ENCODE measurements around the gene TAF10.
A peak's percentile ranks its signal among the peaks of the same experiment; 100 is the strongest.

TAF10 gene

GRCh38 chr11:6608726-6609501, 3.1 kb downstream of the TAF10 start:
- no peak for DNase-seq (ENCODE audit: low read depth in 2 of 2)

- DNase-seq (ENCODE audit: low read depth in 2 of 2): no peak
Measured at GRCh38 chr11:6608011-6608410, 4.0 kb downstream of the TAF10 start.

- no peak for DNase-seq (ENCODE audit: low read depth in 2 of 2)
Measured at GRCh38 chr11:6607190-6607795, 4.7 kb downstream of the TAF10 start.

- DNase-seq (ENCODE audit: low read depth in 2 of 2): peak; percentile 50 to 59
Measured at GRCh38 chr11:6606471-6607189, 5.4 kb downstream of the TAF10 start.

GRCh38 chr11:6604790-6605189, 7.2 kb downstream of the TAF10 start:
- DNase-seq (ENCODE audit: low read depth in 2 of 2): no peak

- peak in 1 of 2 donors; percentile 28 for DNase-seq (ENCODE audit: low read depth in 2 of 2)
Measured at GRCh38 chr11:6604081-6604626, 7.9 kb downstream of the TAF10 start.

- peak; percentile 86 for DNase-seq (ENCODE audit: low read depth in 2 of 2)
Measured at GRCh38 chr11:6603287-6604080, 8.5 kb downstream of the TAF10 start, which contains the start of the genes ILK and RRP8. TSS of gene ILK (plus strand) at chr11:6603774. CDS start at chr11:6604272, 498 bp downstream. TSS of gene RRP8 (minus strand) at chr11:6603616. CDS start at chr11:6603502, 114 bp downstream.

- DNase-seq (ENCODE audit: low read depth in 2 of 2): no peak
Measured at GRCh38 chr11:6602096-6602940, 9.7 kb downstream of the TAF10 start.

GRCh38 chr11:6601041-6601461, 11.0 kb downstream of the TAF10 start:
- no peak for DNase-seq (ENCODE audit: low read depth in 2 of 2)

- DNase-seq (ENCODE audit: low read depth in 2 of 2): no peak
Measured at GRCh38 chr11:6599881-6600390, 12.1 kb downstream of the TAF10 start.

- DNase-seq (ENCODE audit: low read depth in 2 of 2): no peak
Measured at GRCh38 chr11:6599449-6599848, 12.6 kb downstream of the TAF10 start.

- no peak for DNase-seq (ENCODE audit: low read depth in 2 of 2)
Measured at GRCh38 chr11:6598555-6598954, 13.5 kb downstream of the TAF10 start.

GRCh38 chr11:6596239-6596877, 15.7 kb downstream of the TAF10 start:
- no peak for DNase-seq (ENCODE audit: low read depth in 2 of 2)

GRCh38 chr11:6594142-6594768, 17.8 kb downstream of the TAF10 start:
- DNase-seq (ENCODE audit: low read depth in 2 of 2): no peak

- no peak for DNase-seq (ENCODE audit: low read depth in 2 of 2)
Measured at GRCh38 chr11:6588018-6588417, 24.0 kb downstream of the TAF10 start.

GRCh38 chr11:6587360-6587953, 24.6 kb downstream of the TAF10 start:
- DNase-seq (ENCODE audit: low read depth in 2 of 2): no peak

- DNase-seq (ENCODE audit: low read depth in 2 of 2): no peak
Measured at GRCh38 chr11:6586434-6587359, 25.3 kb downstream of the TAF10 start.

GRCh38 chr11:6584528-6584927, 27.5 kb downstream of the TAF10 start:
- DNase-seq (ENCODE audit: low read depth in 2 of 2): no peak

All from stimulated activated CD4-positive, alpha-beta T cell treated with anti-CD3 and anti-CD28 coated beads, Interleukin-4, amount 100 ng/mL, for 48 hours (primary cell).